Activated CD8-positive, alpha-beta T cell treated with anti-CD3 and anti-CD28 coated beads for 36 hours (primary cell): ENCODE measurements around the gene SMAD3. TPM values are rescaled to one million over a fixed set of nuclear protein-coding genes. Genes with fewer than 3 reads are reported as not detected.

Source experiments
- ATAC-seq: fragments of 200-7000 bp; cut with Tn5 transposase; one replicate; pipeline ENCODE4 v1.10.0; 2021; ENCODE audit warnings: mild to moderate bottlenecking, moderate library complexity
- CTCF ChIA-PET: fragments of 350-600 bp; sonication (Branson Sonifier 250); formaldehyde crosslinking; loops from one replicate; lab custom pipeline; 2021; ENCODE audit warnings: antibody characterized with exemption; lab: Charles Lee
- POLR2A ChIA-PET: fragments of 350-600 bp; sonication (Branson Sonifier 250); formaldehyde crosslinking; loops from one replicate; lab custom pipeline; 2021; ENCODE audit warnings: antibody characterized with exemption; lab: Charles Lee
- DNase-seq: peaks from one replicate; pipeline ENCODE4 v3.0.0-alpha.2; 2020
- H3K27ac Mint-ChIP-seq: one replicate; pipeline ENCODE4 v1.8.0; 2021; ENCODE audit warnings: mild to moderate bottlenecking, mixed read lengths
- H3K27me3 Mint-ChIP-seq: one replicate; pipeline ENCODE4 v1.8.0; 2021; ENCODE audit warnings: mixed read lengths
- H3K36me3 Mint-ChIP-seq: one replicate; pipeline ENCODE4 v1.8.0; 2021; ENCODE audit warnings: low read depth, mixed read lengths
- H3K4me1 Mint-ChIP-seq: one replicate; pipeline ENCODE4 v1.8.0; 2021; ENCODE audit warnings: low read depth, mixed read lengths
- H3K4me3 Mint-ChIP-seq: one replicate; pipeline ENCODE4 v1.8.0; 2021; ENCODE audit warnings: mild to moderate bottlenecking, moderate library complexity, mixed read lengths
- H3K9me3 Mint-ChIP-seq: one replicate; pipeline ENCODE4 v1.8.0; 2021; ENCODE audit warnings: mixed read lengths
- CTCF ChIP-seq: fragments of 200-600 bp; IDR thresholded peaks from one replicate; pipeline ENCODE4 v1.8.0; 2022; ENCODE audit warnings: antibody characterized with exemption, mild to moderate bottlenecking
- intact Hi-C: fragments of 100-400 bp; cut with micrococcal nuclease; formaldehyde crosslinking; loops from one replicate; pipeline ENCODE4 v1.10.0; 2022
- total RNA-seq, 2 experiments: library from RNA; stranded (reverse); gene quantifications; one replicate each; pipeline ENCODE4 v1.2.3, GENCODE V29; 2021

The SMAD3 gene
- total RNA-seq, 2 experiments from 2014 or later: 22.3 to 24.7 TPM

- no peak overlapping the region for H3K27ac Mint-ChIP-seq
These were observed 37.6 kb downstream of the SMAD3 start for GRCh38 chr15:67103021-67103420.

GRCh38 chr15:67103432-67103831 is 38.0 kb downstream of the SMAD3 start:
- peaks cover 5% of the 10 kb centered on the region for H3K36me3 Mint-ChIP-seq
- ChIA-PET POLR2A (interaction anchor here (0.9 to 4.0 kb wide), 7 partner anchors 11 to 45 kb away, joined by 3 to 51 read pairs (median 19); partner anchors contain the start of gene SMAD3), CTCF (interaction anchor here (1.2 to 4.8 kb wide), 4 partner anchors 13 to 78 kb away, joined by 3 to 46 read pairs (median 4); no protein-coding TSS in a partner anchor)
- no peak for TF ChIP-seq CTCF
- H3K27ac Mint-ChIP-seq: no peak overlapping the region
- H3K4me1 Mint-ChIP-seq: peaks cover 22% of the 10 kb centered on the region
- H3K4me3 Mint-ChIP-seq: peak overlapping the region; percentile 37
- no peaks in the 10 kb centered on the region for H3K27me3 Mint-ChIP-seq
- intact Hi-C loops: loop anchor here (5.0 to 10.0 kb wide), 3 partner anchors 36 to 151 kb away; partner anchors contain the start of genes AAGAB, IQCH and SMAD3
- ATAC-seq (no peak), DNase-seq (no peak)
- H3K9me3 Mint-ChIP-seq: no peaks in the 10 kb centered on the region

More at GRCh38 chr15:67103021-67103420, 37.6 kb downstream of the SMAD3 start:
- TF ChIP-seq CTCF: no peak
- ATAC-seq (no peak), DNase-seq (no peak)
- CTCF ChIA-PET: interaction anchor here (1.0 to 4.8 kb wide), 4 partner anchors 13 to 77 kb away, joined by 3 to 46 read pairs (median 4); no protein-coding TSS in a partner anchor
- Mint-ChIP-seq H3K9me3 (no peaks in the 10 kb centered on the region), H3K4me3 (peak overlapping the region; percentile 15), H3K27me3 (no peaks in the 10 kb centered on the region), H3K4me1 (peaks cover 22% of the 10 kb centered on the region), H3K36me3 (peaks cover 4% of the 10 kb centered on the region)
- intact Hi-C loops: loop anchor here (5.0 to 10.0 kb wide), 3 partner anchors 36 to 152 kb away; partner anchors contain the start of genes AAGAB, IQCH and SMAD3
- POLR2A ChIA-PET: interaction anchor here (0.8 to 4.0 kb wide), 11 partner anchors 10 to 159 kb away, joined by 3 to 51 read pairs (median 5); partner anchors contain the start of gene SMAD3

- TF ChIP-seq CTCF: no peak
- no peaks in the 10 kb centered on the region for H3K9me3 Mint-ChIP-seq
- peaks cover 22% of the 10 kb centered on the region for H3K4me1 Mint-ChIP-seq
- DNase-seq: no peak
- ChIA-PET POLR2A (interaction anchor here (3.0 to 4.0 kb wide), 2 partner anchors 14 to 19 kb away, joined by 19 to 51 read pairs; no protein-coding TSS in a partner anchor), CTCF (interaction anchor here (0.6 to 4.8 kb wide), 4 partner anchors 14 to 157 kb away, joined by 3 to 46 read pairs (median 4); no protein-coding TSS in a partner anchor)
- H3K27me3 Mint-ChIP-seq: no peaks in the 10 kb centered on the region
- no peak for ATAC-seq
- H3K4me3 Mint-ChIP-seq: peak overlapping the region; percentile 37
- intact Hi-C loops: loop anchor here (5.0 to 10.0 kb wide), 3 partner anchors 37 to 151 kb away; partner anchors contain the start of genes AAGAB, IQCH and SMAD3
- no peak overlapping the region for H3K27ac Mint-ChIP-seq
- H3K36me3 Mint-ChIP-seq: peaks cover 5% of the 10 kb centered on the region
These were observed 38.5 kb downstream of the SMAD3 start for GRCh38 chr15:67103869-67104268.

- H3K27ac Mint-ChIP-seq: no peak overlapping the region
- no peak for DNase-seq
- no peak overlapping the region for H3K4me3 Mint-ChIP-seq
- H3K9me3 Mint-ChIP-seq: no peaks in the 10 kb centered on the region
- no peaks in the 10 kb centered on the region for H3K27me3 Mint-ChIP-seq
- no peak for ATAC-seq
- intact Hi-C loops: loop anchor here (5.0 to 10.0 kb wide), 3 partner anchors 37 to 150 kb away; partner anchors contain the start of genes AAGAB, IQCH and SMAD3
- no peak for TF ChIP-seq CTCF
- POLR2A ChIA-PET: interaction anchor here (1.1 kb wide), 1 partner anchor 33 kb away, joined by 3 read pairs; no protein-coding TSS in a partner anchor
- H3K4me1 Mint-ChIP-seq: peaks cover 22% of the 10 kb centered on the region
- CTCF ChIA-PET: interaction anchor here (0.6 to 4.8 kb wide), 4 partner anchors 13 to 158 kb away, joined by 3 to 46 read pairs (median 4); no protein-coding TSS in a partner anchor
- peaks cover 6% of the 10 kb centered on the region for H3K36me3 Mint-ChIP-seq
These were observed 39.1 kb downstream of the SMAD3 start for GRCh38 chr15:67104510-67104909.
